Uterus (tissue), 2 donors: ENCODE results near the gene FRRS1.

Source experiments
- CTCF ChIP-seq, 4 experiments: fragments of 200-600 bp in 2 of 4; fragments of 450-650 bp in 2 of 4; sonication (generic) in 2 of 4; IDR thresholded peaks; one replicate each; pipeline ENCODE4 v1.5.1; 2016 to 2019; ENCODE audit warnings: antibody characterized with exemption in 4 of 4, mild to moderate bottlenecking in 2 of 4, moderate library complexity in 1 of 4
- POLR2A ChIP-seq, 2 donors: fragments of 450-650 bp; IDR thresholded peaks; one replicate each; pipeline ENCODE4 v1.6.1; 2016; ENCODE audit warnings: antibody characterized with exemption in 2 of 2, mild to moderate bottlenecking in 1 of 2, moderate library complexity in 1 of 2

DNA sequence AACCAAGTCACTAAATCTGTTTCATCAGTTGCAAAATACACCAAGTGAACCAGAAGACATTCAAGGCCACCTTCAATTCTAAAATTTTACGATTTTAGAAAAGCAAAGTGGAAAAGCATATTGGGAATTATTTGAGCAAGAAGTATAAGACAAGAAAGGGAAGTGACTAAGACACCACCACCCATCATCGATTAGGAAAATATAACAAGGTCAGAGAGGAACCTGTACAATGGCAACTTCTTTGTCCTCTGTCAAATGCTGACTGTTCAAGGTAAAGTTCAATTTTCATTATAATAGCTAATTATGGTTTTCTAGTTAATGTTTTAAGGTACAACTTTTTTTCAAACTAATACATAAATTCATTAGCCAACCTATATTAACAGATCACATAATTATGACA lies 10.8 kb downstream of the FRRS1 start:
- TF ChIP-seq CTCF (IDR thresholded peaks at IDR 0.05) (no peak), POLR2A (IDR thresholded peaks at IDR 0.05) (no peak)
